ENCODE results near the gene CHRNB1.

The CHRNB1 gene

GRCh38 chr17:7418472-7419152, 26.2 kb upstream of the CHRNB1 start:
- Histone ChIP-seq H3K9me3 (ENCODE audit: control insufficient read depth, low read length) (no peaks in the 10 kb centered on the region), H3K4me1 (ENCODE audit: control insufficient read depth, insufficient read depth, low read length) (no peaks in the 10 kb centered on the region), H3K36me3 (ENCODE audit: control insufficient read depth, insufficient read depth, low read length) (no peaks in the 10 kb centered on the region), H3K4me3 (ENCODE audit: low read length) (no peak overlapping the region), H3K9ac (ENCODE audit: low read length) (no peak overlapping the region), H3K27me3 (ENCODE audit: control insufficient read depth, insufficient read depth, low read length) (peaks cover 8% of the 10 kb centered on the region)

GRCh38 chr17:7419819-7420610, 24.8 kb upstream of the CHRNB1 start, which contains the start of gene SPEM1:
TSS of gene SPEM1 (plus strand) at chr17:7420324. CDS start at chr17:7420385, 61 bp downstream.
- Histone ChIP-seq H3K4me1 (ENCODE audit: control insufficient read depth, insufficient read depth, low read length) (no peaks in the 10 kb centered on the region), H3K9ac (ENCODE audit: low read length) (no peak within 1 kb of the TSS), H3K36me3 (ENCODE audit: control insufficient read depth, insufficient read depth, low read length) (no peaks in the 10 kb centered on the region), H3K27me3 (ENCODE audit: control insufficient read depth, insufficient read depth, low read length) (peaks cover 8% of the 10 kb centered on the region), H3K9me3 (ENCODE audit: control insufficient read depth, low read length) (no peaks in the 10 kb centered on the region), H3K4me3 (ENCODE audit: low read length) (no peak within 1 kb of the TSS)

- Histone ChIP-seq H3K27me3 (ENCODE audit: control insufficient read depth, insufficient read depth, low read length) (peaks cover 8% of the 10 kb centered on the region), H3K9me3 (ENCODE audit: control insufficient read depth, low read length) (no peaks in the 10 kb centered on the region), H3K36me3 (ENCODE audit: control insufficient read depth, insufficient read depth, low read length) (no peaks in the 10 kb centered on the region), H3K4me1 (ENCODE audit: control insufficient read depth, insufficient read depth, low read length) (no peaks in the 10 kb centered on the region), H3K4me3 (ENCODE audit: low read length) (no peak overlapping the region), H3K9ac (ENCODE audit: low read length) (no peak overlapping the region)
Observed at GRCh38 chr17:7421186-7421585, 23.7 kb upstream of the CHRNB1 start.

- peaks cover 5% of the 10 kb centered on the region for H3K27me3 ChIP-seq (ENCODE audit: control insufficient read depth, insufficient read depth, low read length)
- H3K4me1 ChIP-seq (ENCODE audit: control insufficient read depth, insufficient read depth, low read length): no peaks in the 10 kb centered on the region
- no peak overlapping the region for H3K9ac ChIP-seq (ENCODE audit: low read length)
- H3K9me3 ChIP-seq (ENCODE audit: control insufficient read depth, low read length): no peaks in the 10 kb centered on the region
- H3K36me3 ChIP-seq (ENCODE audit: control insufficient read depth, insufficient read depth, low read length): no peaks in the 10 kb centered on the region
- H3K4me3 ChIP-seq (ENCODE audit: low read length): no peak overlapping the region
Observed at GRCh38 chr17:7423679-7424078, 21.2 kb upstream of the CHRNB1 start.

GRCh38 chr17:7425316-7425715, 19.5 kb upstream of the CHRNB1 start, which contains the start of gene SPEM2:
TSS of gene SPEM2 (plus strand) at chr17:7425616. CDS start at chr17:7425689, 73 bp downstream.
- Histone ChIP-seq H3K4me1 (ENCODE audit: control insufficient read depth, insufficient read depth, low read length) (no peaks in the 10 kb centered on the region), H3K9ac (ENCODE audit: low read length) (no peak within 1 kb of the TSS), H3K9me3 (ENCODE audit: control insufficient read depth, low read length) (no peaks in the 10 kb centered on the region), H3K27me3 (ENCODE audit: control insufficient read depth, insufficient read depth, low read length) (peaks cover 2% of the 10 kb centered on the region), H3K4me3 (ENCODE audit: low read length) (no peak within 1 kb of the TSS), H3K36me3 (ENCODE audit: control insufficient read depth, insufficient read depth, low read length) (no peaks in the 10 kb centered on the region)

- H3K9ac ChIP-seq (ENCODE audit: low read length): no peak overlapping the region
- no peaks in the 10 kb centered on the region for H3K4me1 ChIP-seq (ENCODE audit: control insufficient read depth, insufficient read depth, low read length)
- H3K9me3 ChIP-seq (ENCODE audit: control insufficient read depth, low read length): no peaks in the 10 kb centered on the region
- peaks cover 4% of the 10 kb centered on the region for H3K27me3 ChIP-seq (ENCODE audit: control insufficient read depth, insufficient read depth, low read length)
- H3K4me3 ChIP-seq (ENCODE audit: low read length): no peak overlapping the region
- H3K36me3 ChIP-seq (ENCODE audit: control insufficient read depth, insufficient read depth, low read length): no peaks in the 10 kb centered on the region
Observed at GRCh38 chr17:7425756-7426155, 19.1 kb upstream of the CHRNB1 start.

GRCh38 chr17:7426203-7426863, 18.5 kb upstream of the CHRNB1 start:
- Histone ChIP-seq H3K4me3 (ENCODE audit: low read length) (no peak overlapping the region), H3K27me3 (ENCODE audit: control insufficient read depth, insufficient read depth, low read length) (peaks cover 4% of the 10 kb centered on the region), H3K9me3 (ENCODE audit: control insufficient read depth, low read length) (no peaks in the 10 kb centered on the region), H3K9ac (ENCODE audit: low read length) (no peak overlapping the region), H3K36me3 (ENCODE audit: control insufficient read depth, insufficient read depth, low read length) (no peaks in the 10 kb centered on the region), H3K4me1 (ENCODE audit: control insufficient read depth, insufficient read depth, low read length) (no peaks in the 10 kb centered on the region)

- no peak overlapping the region for H3K9ac ChIP-seq (ENCODE audit: low read length)
- no peaks in the 10 kb centered on the region for H3K9me3 ChIP-seq (ENCODE audit: control insufficient read depth, low read length)
- no peaks in the 10 kb centered on the region for H3K36me3 ChIP-seq (ENCODE audit: control insufficient read depth, insufficient read depth, low read length)
- no peaks in the 10 kb centered on the region for H3K4me1 ChIP-seq (ENCODE audit: control insufficient read depth, insufficient read depth, low read length)
- peaks cover 4% of the 10 kb centered on the region for H3K27me3 ChIP-seq (ENCODE audit: control insufficient read depth, insufficient read depth, low read length)
- H3K4me3 ChIP-seq (ENCODE audit: low read length): no peak overlapping the region
Observed at GRCh38 chr17:7426896-7427489, 17.9 kb upstream of the CHRNB1 start.

GRCh38 chr17:7427549-7427948, 17.3 kb upstream of the CHRNB1 start:
- H3K4me1 ChIP-seq (ENCODE audit: control insufficient read depth, insufficient read depth, low read length): no peaks in the 10 kb centered on the region
- H3K27me3 ChIP-seq (ENCODE audit: control insufficient read depth, insufficient read depth, low read length): peaks cover 4% of the 10 kb centered on the region
- no peaks in the 10 kb centered on the region for H3K36me3 ChIP-seq (ENCODE audit: control insufficient read depth, insufficient read depth, low read length)
- H3K9ac ChIP-seq (ENCODE audit: low read length): no peak overlapping the region
- no peak overlapping the region for H3K4me3 ChIP-seq (ENCODE audit: low read length)
- no peaks in the 10 kb centered on the region for H3K9me3 ChIP-seq (ENCODE audit: control insufficient read depth, low read length)

GRCh38 chr17:7428557-7428956, 16.3 kb upstream of the CHRNB1 start, which contains the start of gene SPEM3:
TSS of gene SPEM3 (plus strand) at chr17:7428857. CDS start at chr17:7428903, 46 bp downstream.
- H3K27me3 ChIP-seq (ENCODE audit: control insufficient read depth, insufficient read depth, low read length): peaks cover 4% of the 10 kb centered on the region
- H3K9ac ChIP-seq (ENCODE audit: low read length): no peak within 1 kb of the TSS
- H3K9me3 ChIP-seq (ENCODE audit: control insufficient read depth, low read length): no peaks in the 10 kb centered on the region
- H3K4me3 ChIP-seq (ENCODE audit: low read length): no peak within 1 kb of the TSS
- H3K36me3 ChIP-seq (ENCODE audit: control insufficient read depth, insufficient read depth, low read length): no peaks in the 10 kb centered on the region
- H3K4me1 ChIP-seq (ENCODE audit: control insufficient read depth, insufficient read depth, low read length): no peaks in the 10 kb centered on the region

- Histone ChIP-seq H3K36me3 (ENCODE audit: control insufficient read depth, insufficient read depth, low read length) (no peaks in the 10 kb centered on the region), H3K27me3 (ENCODE audit: control insufficient read depth, insufficient read depth, low read length) (peaks cover 4% of the 10 kb centered on the region), H3K4me3 (ENCODE audit: low read length) (no peak overlapping the region), H3K9ac (ENCODE audit: low read length) (no peak overlapping the region), H3K4me1 (ENCODE audit: control insufficient read depth, insufficient read depth, low read length) (no peaks in the 10 kb centered on the region), H3K9me3 (ENCODE audit: control insufficient read depth, low read length) (no peaks in the 10 kb centered on the region)
Observed at GRCh38 chr17:7429722-7430121, 15.1 kb upstream of the CHRNB1 start.

All from mucosa of stomach (tissue), 1 donor.